ENCODE measurements around the gene CRADD. TPM values are rescaled to one million over a fixed set of nuclear protein-coding genes. Genes with fewer than 3 reads are reported as not detected.

CRADD gene
- total RNA-seq, 2 donors from 2014 or later, result 9.6 to 10.1 TPM

DNA sequence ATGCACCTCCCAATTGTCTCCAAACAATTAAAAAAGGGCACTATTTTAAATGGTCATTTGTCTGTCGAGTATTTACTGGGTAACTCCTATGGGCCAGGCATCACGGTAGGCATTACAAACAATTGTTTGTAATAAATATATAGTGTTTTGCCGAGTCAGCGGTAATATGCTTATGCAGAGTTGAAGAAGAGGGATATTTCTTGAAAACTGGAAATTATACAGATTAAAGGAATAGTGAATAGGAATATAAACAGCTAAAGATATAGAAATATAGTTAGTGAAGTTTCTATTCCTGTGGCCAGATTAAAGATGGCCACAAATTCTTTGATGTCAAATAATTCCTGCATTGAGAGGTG, 13.5 kb upstream of the CRADD start:
- ATAC-seq (no peak), DNase-seq (ENCODE audit: low spot score in 2 of 2) (no peak)
- peaks cover 6 to 17% of the 10 kb centered on the region in 2 donors for H3K36me3 Mint-ChIP-seq
- peaks cover 5 to 10% of the 10 kb centered on the region in 2 donors for H3K9me3 Mint-ChIP-seq
- H3K27ac Mint-ChIP-seq, result no peak overlapping the region

DNA sequence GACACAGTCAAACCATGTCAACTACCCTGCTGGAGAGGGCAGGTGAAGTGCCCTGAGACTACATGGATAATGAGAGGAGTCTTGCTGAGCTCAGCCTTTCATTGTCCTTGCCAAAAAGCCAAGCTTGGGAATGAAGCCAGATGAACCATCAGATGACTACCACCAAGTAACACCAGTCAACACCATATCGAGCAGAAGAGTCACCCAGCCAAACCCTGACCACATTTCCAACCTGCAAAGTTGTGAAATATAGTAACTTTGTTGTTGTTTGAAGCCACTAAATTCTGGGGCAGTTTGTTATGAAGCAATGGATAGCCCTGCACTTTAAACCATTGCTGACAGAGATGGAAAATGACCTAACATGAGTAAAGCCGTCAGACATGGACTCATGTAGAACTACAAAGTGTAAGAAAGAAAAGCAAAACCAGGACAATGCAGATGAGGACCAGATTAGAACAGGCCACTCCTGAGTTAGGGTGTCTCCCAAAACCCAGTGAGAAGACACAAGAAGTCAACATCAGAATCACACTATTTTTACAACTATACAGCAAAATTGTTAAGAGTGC, 12.5 kb upstream of the CRADD start:
- Mint-ChIP-seq H3K27ac (no peak overlapping the region), H3K36me3 (peaks cover 14 to 27% of the 10 kb centered on the region in 2 donors), H3K9me3 (peaks cover 6 to 19% of the 10 kb centered on the region in 2 donors)
- ATAC-seq (no peak), DNase-seq (ENCODE audit: low spot score in 2 of 2) (no peak)

GRCh38 chr12:93667672-93668071, 9.5 kb upstream of the CRADD start:
- H3K36me3 Mint-ChIP-seq, result peaks cover 14 to 41% of the 10 kb centered on the region in 2 donors
- DNase-seq (ENCODE audit: low spot score in 2 of 2), result no peak
- H3K9me3 Mint-ChIP-seq, result peaks cover 6 to 30% of the 10 kb centered on the region in 2 donors
- no peak for ATAC-seq
- H3K27ac Mint-ChIP-seq, result no peak overlapping the region

DNA sequence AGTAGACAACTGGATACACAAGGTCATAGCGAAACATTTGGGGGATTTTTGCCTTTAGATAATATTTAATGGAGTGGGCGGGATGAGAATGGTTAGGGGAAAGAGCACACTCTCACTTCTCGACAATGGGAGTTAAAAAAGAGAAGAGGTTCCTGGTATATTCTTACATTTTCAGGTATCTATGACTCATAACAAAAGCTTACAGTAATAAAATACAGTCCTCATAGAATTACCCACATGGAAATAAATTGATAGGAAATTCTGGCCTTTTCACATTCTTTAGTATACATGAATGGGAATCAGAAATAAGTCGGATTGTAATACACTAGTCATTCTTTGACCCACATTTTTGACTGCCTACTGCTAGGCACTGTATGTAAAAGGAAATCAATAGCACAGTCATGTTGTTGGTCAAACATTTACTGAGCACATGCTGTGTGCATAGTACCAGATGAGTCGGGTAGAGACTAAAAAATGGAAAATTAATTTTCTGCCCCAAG, 8.2 kb upstream of the CRADD start:
- ATAC-seq (peak; percentile 61 to 84), DNase-seq (ENCODE audit: low spot score in 2 of 2) (no peak)
- Mint-ChIP-seq H3K27ac (peak overlapping the region; percentile 2 to 79), H3K9me3 (peaks cover 6 to 33% of the 10 kb centered on the region in 2 donors), H3K36me3 (peaks cover 14 to 45% of the 10 kb centered on the region in 2 donors)

DNA sequence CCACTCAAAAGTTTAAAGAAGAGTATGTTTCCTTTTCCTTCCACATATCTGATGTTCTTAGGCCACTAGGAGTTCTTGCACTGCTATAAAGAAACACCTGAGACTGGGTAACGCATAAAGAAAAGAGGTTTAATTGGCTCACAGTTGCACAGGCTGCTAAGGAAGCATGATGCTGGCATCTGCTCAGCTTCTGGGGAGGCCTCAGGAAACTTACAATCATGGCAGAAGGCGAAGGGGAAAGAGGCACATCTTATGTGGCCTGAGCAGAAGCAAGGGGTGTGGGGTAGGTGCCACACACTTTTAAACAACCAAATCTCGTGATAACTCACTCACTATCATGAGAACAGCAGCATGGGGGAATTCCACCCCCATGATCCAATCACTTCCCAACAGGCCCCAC, 7.7 kb upstream of the CRADD start:
- Mint-ChIP-seq H3K9me3 (peaks cover 6 to 38% of the 10 kb centered on the region in 2 donors), H3K27ac (peak overlapping the region in 1 of 2 donors; percentile 79), H3K36me3 (peaks cover 14 to 44% of the 10 kb centered on the region in 2 donors)
- ATAC-seq (no peak), DNase-seq (ENCODE audit: low spot score in 2 of 2) (no peak)

DNA sequence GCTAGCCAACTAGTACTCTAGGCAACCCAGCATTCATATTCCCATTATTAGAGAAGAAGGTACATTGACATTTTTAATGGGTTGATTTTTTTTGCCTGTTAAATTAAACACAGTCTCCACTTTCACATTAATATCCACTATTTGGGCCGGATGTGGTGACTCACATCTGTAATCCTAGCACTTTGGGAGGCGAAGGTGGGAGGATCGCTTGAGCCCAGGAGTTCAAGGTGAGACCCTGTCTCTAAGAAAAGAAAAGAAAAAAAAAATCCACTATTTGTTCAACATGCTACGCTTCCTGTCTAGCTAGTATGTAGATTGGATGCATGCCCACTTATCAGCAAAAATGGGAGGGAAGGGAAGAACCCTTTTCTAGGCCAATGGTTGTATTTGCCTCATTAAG, 7.1 kb upstream of the CRADD start:
- no peak for ATAC-seq
- no peak overlapping the region for H3K27ac Mint-ChIP-seq
- H3K9me3 Mint-ChIP-seq, result peaks cover 6 to 38% of the 10 kb centered on the region in 2 donors
- no peak for DNase-seq (ENCODE audit: low spot score in 2 of 2)
- H3K36me3 Mint-ChIP-seq, result peaks cover 15 to 44% of the 10 kb centered on the region in 2 donors

DNA sequence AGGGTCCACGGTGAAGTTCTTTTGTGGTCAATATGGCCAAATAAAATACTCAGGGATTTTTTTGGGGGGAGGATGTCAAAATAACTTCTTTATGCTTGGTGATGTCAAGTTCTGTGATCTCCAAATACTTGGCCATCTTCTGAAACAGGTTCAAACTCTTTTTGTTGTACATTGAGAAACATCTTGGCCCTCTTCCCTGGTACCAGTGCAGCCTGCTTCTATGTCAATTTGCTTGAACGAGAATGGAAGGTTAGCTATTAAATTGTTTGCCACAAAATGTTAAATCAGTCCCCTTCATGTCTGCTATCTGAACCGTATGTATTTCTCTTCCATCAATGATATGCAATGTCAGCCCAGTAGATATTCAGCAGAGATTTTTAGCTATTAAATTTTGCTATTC, 6.1 kb upstream of the CRADD start:
- Mint-ChIP-seq H3K9me3 (peaks cover 6 to 38% of the 10 kb centered on the region in 2 donors), H3K36me3 (peaks cover 18 to 44% of the 10 kb centered on the region in 2 donors), H3K27ac (peak overlapping the region in 1 of 2 donors; percentile 33)
- DNase-seq (ENCODE audit: low spot score in 2 of 2) (no peak), ATAC-seq (no peak)

GRCh38 chr12:93673084-93673483, 4.1 kb upstream of the CRADD start:
- peaks cover 33 to 47% of the 10 kb centered on the region in 2 donors for H3K36me3 Mint-ChIP-seq
- DNase-seq (ENCODE audit: low spot score in 2 of 2), result no peak
- H3K27ac Mint-ChIP-seq, result no peak overlapping the region
- H3K9me3 Mint-ChIP-seq, result peaks cover 15 to 34% of the 10 kb centered on the region in 2 donors
- ATAC-seq, result no peak

DNA sequence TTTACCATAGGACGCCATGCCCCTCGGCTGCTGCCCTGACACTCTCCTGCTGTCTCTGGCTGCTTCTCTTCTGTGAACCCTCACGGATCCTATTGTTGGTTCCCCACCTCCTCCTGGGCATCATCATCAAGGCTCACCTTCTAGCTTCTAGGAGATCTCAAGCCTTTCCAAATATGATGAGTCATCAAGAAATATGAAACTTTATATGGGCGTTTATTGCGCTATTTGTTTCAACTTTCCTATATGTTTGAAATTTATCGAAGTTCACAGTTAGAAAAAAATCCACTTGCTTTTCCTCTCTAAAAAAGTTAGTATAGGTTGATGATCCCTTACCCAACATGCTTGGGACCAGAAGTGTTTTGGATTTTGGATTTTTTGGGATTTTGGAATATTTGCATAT, 2.8 kb upstream of the CRADD start:
- no peak for ATAC-seq
- no peak for DNase-seq (ENCODE audit: low spot score in 2 of 2)
- Mint-ChIP-seq H3K27ac (no peak overlapping the region), H3K9me3 (peaks cover 9 to 21% of the 10 kb centered on the region in 2 donors), H3K36me3 (peaks cover 29 to 38% of the 10 kb centered on the region in 2 donors)

GRCh38 chr12:93676408-93677194, 574 bp upstream of the CRADD start:
- no peak for ATAC-seq

GRCh38 chr12:93678779-93679178, 1.6 kb downstream of the CRADD start:
- H3K27ac Mint-ChIP-seq, result peak overlapping the region; percentile 99 to 100
- DNase-seq (ENCODE audit: low spot score in 2 of 2) (no peak), ATAC-seq (no peak)
- H3K9me3 Mint-ChIP-seq, result peaks cover 7 to 9% of the 10 kb centered on the region in 2 donors
- peaks cover 22 to 32% of the 10 kb centered on the region in 2 donors for H3K36me3 Mint-ChIP-seq

More at GRCh38 chr12:93676408-93677194, 574 bp upstream of the CRADD start:
- H3K9me3 Mint-ChIP-seq, result peaks cover 9% of the 10 kb centered on the region in 2 donors
- H3K27ac Mint-ChIP-seq, result peak overlapping the region; percentile 99 to 100
- peaks cover 26 to 32% of the 10 kb centered on the region in 2 donors for H3K36me3 Mint-ChIP-seq
- DNase-seq (ENCODE audit: low spot score in 2 of 2), result no peak

GRCh38 chr12:93679308-93679925, 2.2 kb downstream of the CRADD start:
- DNase-seq (ENCODE audit: low spot score in 2 of 2), result no peak
- H3K36me3 Mint-ChIP-seq, result peaks cover 17 to 32% of the 10 kb centered on the region in 2 donors
- no peak for ATAC-seq
- H3K27ac Mint-ChIP-seq, result peak overlapping the region in 1 of 2 donors; percentile 99
- peaks cover under 1 to 9% of the 10 kb centered on the region in 2 donors for H3K9me3 Mint-ChIP-seq

DNA sequence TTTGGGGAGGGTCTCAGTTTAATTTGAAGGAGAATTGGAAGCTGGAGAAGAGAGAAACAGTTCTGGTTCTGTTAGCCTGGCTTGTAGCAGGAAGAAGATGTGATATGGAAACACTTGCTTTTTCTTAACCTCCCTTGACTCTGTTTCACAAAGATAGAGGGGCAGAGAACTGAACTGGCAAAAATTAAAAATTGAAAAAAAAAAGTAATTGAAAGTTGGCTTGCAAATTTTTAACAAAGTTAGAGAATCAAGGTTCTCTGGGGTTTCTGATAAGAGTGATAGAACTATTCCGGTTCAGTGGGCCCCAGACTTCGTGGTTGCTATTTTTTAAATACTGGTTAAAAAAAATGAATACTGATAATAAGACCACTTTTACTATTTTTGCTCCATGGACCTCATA, 2.8 kb downstream of the CRADD start:
- Mint-ChIP-seq H3K36me3 (peaks cover 17 to 32% of the 10 kb centered on the region in 2 donors), H3K27ac (peak overlapping the region in 1 of 2 donors; percentile 99), H3K9me3 (peaks cover 0 to 9% of the 10 kb centered on the region in 2 donors)
- ATAC-seq (no peak), DNase-seq (ENCODE audit: low spot score in 2 of 2) (no peak)

DNA sequence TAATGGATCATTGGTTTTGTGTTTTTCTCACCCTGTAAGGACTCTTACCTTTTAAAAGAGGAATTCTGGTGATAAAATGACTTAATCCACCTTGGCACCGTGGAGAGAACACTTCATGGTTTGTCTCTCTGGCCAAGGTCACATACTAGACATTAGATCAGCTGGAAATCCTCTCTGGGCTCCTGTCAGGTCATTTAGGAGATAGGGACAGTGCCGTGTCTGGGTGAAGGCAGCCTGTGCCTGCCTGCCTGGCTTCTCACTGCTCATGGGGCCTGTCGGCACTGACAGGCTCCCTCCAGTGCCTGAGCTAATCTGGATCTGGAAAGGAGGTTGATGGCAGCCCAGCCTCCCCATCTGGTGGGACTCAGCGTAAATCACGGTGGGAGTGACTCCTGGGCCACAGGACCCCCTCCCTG, 5.7 kb downstream of the CRADD start:
- ATAC-seq, result no peak
- Mint-ChIP-seq H3K27ac (no peak overlapping the region), H3K36me3 (peaks cover 9 to 16% of the 10 kb centered on the region in 2 donors)

GRCh38 chr12:93683410-93683809, 6.2 kb downstream of the CRADD start:
- DNase-seq (ENCODE audit: low spot score in 2 of 2), result no peak
- ATAC-seq, result no peak
- Mint-ChIP-seq H3K36me3 (peaks cover 9 to 10% of the 10 kb centered on the region in 2 donors), H3K27ac (no peak overlapping the region), H3K9me3 (no peaks in the 10 kb centered on the region)

More for the DNA sequence above, 5.7 kb downstream of the CRADD start:
- DNase-seq (ENCODE audit: low spot score in 2 of 2), result no peak
- no peaks in the 10 kb centered on the region for H3K9me3 Mint-ChIP-seq

DNA sequence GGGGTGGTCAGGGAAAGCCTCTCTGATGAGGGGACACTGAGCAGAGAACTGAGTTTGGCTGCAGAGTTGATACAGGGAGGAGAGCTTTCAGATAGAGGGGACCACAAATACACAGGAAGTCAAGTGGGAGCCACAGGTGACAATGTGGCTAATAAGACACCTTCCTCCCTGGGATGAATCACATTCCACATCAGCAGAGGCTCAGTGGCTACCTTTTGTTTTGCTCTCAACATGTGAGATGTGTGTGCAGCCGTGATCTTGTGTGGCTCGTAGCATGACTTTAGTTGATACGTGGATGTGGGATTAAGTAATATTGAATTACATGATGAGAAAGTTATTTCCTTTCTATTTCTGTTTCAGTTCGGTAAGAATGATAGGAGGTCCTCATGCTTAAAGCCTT, 7.5 kb downstream of the CRADD start:
- H3K36me3 Mint-ChIP-seq, result peaks cover 2 to 5% of the 10 kb centered on the region in 2 donors
- no peak overlapping the region for H3K27ac Mint-ChIP-seq
- ATAC-seq, result no peak

More for the DNA sequence above, 7.5 kb downstream of the CRADD start:
- H3K9me3 Mint-ChIP-seq, result no peaks in the 10 kb centered on the region
- no peak for DNase-seq (ENCODE audit: low spot score in 2 of 2)

All from activated naive CD4-positive, alpha-beta T cell treated with anti-CD3 and anti-CD28 coated beads, Interleukin-2, amount 50 U/mL, for 72 hours (primary cell).